G401.6 (cell line): ENCODE results near the gene TMEM9.

Source experiments
- FAIRE-seq: peaks from 2 replicates; lab custom pipeline; 2012; peaks lifted over from hg19 to GRCh38; lab: Jason Lieb, UNC

The TMEM9 gene

DNA sequence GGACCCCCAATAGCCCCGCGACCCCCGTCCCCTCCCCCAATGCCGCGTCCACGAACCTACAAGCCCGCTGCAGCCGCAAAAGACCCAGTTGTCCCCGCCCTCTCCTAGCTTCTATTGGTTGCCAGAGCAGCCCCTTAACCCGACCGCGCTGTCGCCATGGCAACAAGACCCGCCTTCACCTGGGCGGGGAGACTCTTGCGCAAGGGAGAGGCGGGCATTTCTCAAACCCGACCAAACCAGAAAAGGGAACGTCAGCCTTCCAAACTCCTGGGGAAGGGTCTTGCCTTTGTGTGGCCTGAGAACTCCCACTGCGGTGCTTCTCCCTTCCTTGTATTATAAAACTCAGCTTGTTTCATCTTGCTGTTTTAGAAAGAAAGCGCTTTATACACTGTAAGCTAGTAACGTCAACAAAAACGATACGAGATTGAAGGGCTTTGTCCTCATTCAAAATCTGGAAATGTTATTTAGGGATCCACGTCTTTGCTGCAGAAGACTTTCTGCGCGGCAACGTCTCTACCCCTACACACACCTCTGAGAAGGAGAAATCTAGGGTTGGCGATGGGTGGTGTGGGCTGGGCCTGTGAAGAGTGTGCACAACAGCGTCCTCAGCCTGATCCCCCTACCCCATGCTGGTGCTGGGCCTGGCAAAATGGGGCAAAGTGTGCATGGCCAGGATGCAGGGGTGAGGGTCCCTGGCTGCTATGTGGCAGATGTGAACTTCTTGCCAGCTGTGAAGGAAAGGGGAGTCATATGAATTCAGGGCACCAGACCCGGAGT, at the start of gene TMEM9:
Gene TMEM9, minus strand, starts transcription at position 86 of the 777 bp plus-strand sequence. CDS start 551 bp downstream, outside the sequence.
- peak; percentile 81 for FAIRE-seq

DNA sequence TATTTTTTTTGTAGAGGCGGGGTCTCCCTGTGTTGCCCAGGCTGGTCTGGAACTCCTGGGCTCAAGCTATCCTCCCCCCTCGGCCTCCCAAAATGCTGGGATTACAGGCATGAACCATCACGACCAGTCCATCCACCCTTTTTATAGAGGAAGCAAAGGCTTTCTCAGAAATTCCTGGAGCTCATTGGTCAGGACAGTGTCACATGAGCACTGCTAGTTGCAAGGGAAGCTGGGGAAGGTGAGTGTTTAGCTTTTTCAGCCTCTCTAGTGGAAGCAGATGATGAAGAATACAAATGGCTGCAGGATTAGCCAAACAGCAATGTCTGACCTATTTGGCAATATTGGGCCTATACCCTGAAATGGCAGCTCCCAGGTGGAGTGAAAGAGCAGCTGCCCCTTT, 44.3 kb upstream of the TMEM9 start:
- FAIRE-seq = no peak

DNA sequence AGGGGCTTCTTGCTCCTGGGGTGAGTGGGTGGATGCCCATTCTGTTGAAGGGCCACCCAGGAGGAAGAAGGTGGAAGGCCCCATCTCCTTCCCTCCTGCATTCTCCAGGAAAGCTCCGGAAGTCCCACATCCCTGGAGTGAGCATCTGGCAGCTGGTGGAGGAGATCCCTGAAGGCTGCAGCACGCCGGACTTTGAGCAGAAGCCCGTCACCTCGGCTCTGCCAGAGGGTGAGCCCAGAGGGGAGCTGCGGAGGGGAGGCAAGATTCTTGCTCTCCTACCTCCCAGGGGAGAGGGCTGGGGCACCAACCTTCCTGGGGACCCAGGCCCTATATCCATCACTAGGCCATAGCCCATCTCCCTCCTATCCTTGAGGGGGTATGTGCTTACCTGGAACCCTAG, 39.8 kb upstream of the TMEM9 start:
- FAIRE-seq = no peak

DNA sequence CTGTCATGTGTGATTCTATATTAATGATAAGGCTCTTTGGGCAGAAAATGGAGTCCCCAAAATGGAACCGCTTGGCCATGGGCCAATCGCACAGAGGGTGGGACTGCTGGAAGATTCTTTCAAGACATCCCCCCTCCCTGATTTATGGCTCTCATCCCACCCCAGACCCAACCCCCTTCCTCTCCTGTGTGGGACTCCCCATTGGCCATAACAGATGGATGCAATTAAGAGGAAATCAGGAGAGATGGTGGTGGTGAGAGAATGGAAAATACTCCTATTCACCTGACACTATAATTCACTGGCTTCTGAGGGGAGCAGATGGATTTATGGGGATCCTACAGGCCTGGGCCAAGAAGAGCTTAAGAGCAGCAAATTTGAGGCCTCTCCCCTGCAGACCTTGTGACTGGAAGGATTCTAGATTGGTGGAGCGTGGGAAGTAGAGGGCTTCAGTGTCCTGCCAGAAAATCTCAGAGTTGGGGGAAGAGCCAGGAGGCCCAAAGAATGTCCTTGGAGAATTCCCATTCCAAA, 38.1 kb upstream of the TMEM9 start:
- no peak for FAIRE-seq

DNA sequence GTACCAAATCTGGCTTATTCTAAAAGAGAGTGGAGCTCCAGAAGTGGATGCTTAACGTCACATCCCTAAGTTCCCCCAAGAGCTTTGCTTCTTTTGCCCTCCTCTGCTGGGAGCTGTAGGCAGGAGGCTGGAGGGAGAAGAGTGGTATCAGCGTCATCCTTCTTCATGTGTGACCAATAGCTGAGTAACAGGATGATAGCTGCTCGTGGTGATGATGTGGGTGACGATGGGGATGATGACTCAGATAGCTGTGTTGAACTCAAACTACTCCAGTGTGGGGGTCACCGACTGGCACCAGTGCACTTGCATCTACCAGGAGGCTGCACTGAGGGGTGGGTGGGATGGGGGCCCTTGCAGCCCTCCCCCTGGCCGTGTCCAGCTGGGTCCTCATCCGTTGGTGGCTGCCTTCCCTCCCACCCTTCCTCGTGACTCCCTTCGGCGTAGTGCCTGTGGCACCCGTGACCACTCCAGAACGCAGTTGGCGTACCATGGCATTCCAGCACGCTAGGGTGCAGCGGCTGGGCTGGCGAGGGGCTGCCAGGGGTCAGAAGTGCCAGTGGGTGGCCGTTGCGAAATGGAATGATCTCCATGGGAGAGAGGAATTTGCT, 37.5 kb upstream of the TMEM9 start:
- FAIRE-seq = no peak

DNA sequence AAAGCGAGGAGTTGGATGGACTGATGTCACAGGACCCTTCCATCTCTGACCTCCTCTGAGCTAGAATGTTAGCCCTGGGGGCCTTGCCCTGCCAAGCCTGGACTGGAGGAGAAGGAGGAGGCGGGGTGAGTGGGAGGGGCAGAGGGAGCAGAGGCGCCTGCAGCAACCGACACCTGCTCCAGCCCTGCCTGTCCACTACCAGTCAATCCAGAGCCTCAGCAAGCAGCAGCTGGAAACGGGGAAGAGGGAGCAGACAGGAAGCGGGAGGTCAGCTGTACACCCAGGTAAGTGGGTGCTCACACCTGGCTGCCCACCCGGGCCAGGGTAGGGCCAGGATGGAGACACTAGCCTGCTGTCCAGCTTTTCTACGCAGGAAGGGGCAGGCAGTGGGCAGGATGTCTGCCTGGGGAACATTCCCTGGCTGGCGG, 36.4 kb upstream of the TMEM9 start, which contains the start of gene IGFN1:
Gene IGFN1, plus strand, starts transcription at position 201 of the 428 bp plus-strand sequence. CDS start 2,470 bp downstream, outside the sequence.
- no peak for FAIRE-seq

DNA sequence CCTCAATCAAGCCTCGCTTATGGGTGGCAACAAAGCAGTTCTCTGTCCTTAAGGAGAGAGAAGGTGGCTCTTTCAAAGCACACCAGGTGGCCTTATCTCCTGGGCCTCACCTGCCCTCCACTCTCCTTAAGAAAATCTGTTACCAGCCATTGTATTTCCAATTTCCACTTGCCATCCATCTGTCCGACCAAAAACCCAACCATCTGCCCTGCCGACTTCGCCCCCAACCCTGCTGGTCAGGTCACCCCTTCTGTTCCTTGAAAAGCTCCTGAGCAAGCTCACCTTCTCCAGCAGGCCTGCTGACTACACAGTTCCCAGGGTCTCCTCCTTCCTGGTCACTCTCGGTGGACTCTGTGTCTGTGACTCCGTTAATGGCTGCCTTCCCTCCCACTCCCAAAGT, 35.7 kb upstream of the TMEM9 start:
- FAIRE-seq = no peak

DNA sequence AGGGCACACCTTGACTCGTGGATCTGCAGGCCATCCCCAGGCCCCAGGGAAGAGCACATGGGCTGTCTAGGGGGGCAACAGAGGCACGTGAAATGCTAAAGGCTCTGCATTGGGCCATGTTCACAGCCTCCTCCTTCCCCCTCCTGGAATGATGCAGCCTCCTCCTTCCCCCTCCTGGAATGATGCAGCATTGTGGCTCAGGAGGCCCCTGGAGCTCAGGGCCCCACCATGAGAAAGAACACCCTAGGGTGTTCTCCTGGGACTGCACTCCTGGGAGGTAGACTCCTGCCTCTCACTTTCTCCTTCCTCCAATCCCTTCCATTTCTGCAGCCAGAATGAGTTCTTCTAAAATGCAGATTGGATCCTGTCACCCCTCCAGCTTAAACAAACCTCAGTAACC, 34.8 kb upstream of the TMEM9 start:
- no peak for FAIRE-seq

DNA sequence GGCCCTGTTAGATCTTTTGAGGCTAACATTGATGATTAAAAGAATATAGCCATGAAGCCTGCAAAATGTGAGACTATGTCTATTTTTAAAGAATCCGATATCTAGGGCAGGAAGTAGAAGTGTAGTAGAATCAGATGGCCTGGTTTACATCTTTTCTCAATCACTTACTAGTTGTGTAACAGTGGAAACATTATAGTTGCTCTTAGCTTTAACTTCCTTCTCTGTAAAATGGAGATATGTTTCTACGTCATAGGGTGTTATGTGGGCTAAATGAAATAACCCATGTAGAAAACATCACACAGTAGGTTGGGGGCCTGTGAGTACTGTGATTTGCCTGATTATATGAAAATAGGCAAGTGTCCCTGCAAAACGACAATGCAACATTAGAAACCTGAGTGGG, 31.9 kb upstream of the TMEM9 start:
- no peak for FAIRE-seq

DNA sequence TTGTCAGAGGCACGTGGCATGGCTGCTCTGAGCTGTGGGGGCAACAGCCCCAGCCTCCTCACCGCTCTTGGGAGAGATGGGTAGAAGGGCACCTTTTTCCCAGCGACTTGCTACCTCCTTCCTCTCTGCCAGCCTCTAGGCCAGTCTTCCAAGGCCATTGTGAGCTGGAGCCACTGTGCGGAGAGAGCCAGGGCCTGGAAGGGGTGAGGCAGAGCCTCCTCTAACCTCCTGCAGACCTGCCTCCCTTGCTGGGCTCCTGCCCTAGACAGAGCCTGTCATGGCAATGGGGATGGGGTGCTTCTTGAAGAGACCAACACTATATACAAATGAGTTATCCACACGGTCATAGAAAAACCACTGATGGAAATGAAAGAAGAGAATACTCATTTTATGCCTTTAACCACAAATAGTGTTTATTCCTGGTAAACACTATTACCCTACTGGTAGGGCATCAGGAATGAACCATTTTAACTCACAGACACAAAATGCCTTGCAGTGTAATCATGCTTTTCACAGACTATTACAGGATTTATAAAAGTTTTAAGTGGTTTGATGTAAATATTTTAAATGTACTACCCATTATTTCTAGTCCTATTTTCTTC, 31.4 kb upstream of the TMEM9 start:
- no peak for FAIRE-seq

DNA sequence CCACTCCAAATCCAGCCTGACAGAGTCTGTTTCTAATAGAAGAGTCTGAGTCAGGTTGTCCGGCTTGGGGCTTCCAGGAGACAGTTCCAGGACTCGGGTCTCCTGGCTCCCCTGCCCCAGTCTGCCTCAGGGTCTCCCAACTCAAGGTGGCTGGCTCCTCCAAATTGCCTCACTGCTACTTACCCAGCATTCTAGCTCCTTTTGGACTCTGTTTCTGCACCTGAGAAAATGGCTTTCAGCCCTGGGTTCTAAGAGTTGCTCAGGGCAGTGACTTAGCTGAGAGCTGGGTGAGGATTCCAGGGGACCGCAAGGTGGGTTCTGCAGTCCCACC, 30.8 kb upstream of the TMEM9 start:
- no peak for FAIRE-seq

DNA sequence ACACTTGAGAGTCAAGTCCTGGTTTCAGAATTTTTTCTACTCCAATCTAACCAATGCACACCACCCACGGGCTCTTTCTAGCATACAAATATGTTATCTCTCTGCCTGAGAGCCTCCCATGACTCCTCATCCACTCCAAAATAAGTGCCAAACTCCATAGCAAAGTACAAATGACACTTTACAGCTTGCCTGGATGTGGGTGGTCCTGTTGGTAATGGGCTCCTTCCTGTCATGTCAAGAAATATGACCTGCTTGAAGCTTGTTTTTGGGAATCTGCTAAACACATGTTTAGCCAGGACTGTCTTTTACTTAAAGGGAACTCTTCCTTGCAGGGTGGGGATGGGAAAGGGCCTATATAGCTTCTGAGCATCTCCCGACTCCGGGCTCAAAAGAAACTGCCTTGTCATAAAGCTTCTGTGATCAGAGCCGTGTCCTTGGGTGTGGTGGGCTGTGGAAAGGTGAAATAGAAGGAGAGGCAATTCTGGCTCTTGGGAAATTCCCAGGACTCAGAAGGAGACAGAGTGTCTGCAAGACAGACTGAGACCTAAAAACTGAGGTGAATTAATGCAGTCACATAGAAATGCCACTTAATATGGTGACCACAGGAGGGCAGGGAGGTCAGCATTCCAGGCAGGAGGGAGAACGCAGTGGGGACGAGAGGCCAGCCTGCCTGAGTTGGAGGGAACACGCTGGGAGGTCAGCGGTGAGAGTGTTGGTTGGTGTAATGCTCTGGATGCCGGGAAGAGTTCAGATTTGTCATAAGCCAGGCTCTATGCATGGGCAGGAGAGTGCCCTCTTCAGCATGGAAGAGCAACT, 30.2 kb upstream of the TMEM9 start:
- peak; percentile 62 for FAIRE-seq

DNA sequence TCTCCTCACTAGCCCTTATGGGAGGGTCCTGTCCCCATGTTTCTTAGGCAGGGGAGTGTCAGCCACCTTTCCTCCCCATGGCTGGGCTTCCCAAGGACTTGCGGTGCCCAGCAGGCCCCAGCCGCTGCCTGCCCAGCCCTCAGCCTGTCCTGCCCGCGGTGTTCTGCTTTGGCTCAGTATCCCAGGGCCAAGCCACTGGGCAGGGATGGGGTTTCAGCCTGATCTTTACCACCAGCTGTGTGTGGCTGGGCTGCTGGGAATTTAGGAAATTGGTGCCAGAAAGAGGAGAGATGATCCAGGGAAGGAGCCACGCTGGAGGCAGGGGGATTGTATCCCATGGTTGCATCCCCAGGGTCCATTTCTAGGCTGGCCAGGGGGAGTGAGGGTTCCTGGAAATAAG, 29.5 kb upstream of the TMEM9 start:
- no peak for FAIRE-seq

DNA sequence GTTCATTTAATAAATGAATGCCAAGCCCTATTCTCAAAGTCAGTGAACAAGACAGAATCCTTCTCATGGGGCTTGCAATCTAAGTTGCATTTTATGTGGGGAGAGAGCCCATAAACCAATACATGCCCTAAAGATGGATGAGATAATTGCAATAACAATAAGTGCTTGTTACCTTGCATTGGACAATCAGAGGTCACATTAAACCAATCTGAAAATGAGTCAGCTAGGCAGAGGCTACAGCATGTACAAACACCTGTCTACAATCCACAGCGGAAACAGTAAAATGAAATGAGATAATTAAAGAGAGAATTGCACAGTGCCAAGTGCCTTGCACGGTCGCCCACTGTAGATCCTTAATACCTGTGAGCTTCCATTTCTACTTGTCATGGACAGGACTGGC, 28.9 kb upstream of the TMEM9 start:
- FAIRE-seq = no peak

DNA sequence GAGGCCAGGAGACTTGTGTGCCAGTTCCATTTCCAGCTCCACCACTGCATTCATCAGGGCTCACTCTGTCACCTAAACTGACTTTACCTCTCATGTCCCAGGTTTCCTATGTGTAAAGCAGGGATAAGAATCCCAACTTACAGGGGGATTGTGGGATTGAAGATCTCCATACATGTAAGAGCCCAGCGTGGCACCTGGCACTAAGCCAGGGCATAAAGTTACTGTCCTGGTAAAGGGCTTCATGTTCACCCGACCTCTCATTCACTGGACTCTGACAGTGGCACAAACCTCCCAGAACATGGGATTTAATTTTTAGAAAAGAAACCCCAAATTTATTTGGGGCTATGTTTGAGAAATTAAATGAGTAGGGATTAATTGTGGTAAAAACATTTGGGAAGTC, 27.5 kb upstream of the TMEM9 start:
- FAIRE-seq = no peak

DNA sequence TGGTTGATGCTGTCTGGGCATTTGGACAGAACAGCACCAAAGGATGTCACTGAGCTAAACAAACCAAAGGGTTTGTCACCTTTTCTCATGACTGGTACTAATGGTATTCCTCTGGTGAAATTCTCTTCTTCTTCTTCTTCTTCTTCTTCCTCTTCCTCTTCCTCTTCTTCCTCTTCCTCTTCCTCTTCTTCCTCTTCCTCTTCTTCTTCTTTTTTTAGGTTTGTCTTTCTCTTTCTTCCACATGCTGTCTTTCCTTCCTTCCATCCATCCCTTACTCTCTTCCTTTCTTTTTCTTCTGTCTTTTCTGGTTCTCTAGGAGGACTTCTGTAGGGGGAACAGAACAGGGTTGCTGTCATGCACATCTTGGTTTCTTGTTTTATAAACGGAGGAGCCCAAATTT, 27.0 kb upstream of the TMEM9 start:
- FAIRE-seq = no peak

DNA sequence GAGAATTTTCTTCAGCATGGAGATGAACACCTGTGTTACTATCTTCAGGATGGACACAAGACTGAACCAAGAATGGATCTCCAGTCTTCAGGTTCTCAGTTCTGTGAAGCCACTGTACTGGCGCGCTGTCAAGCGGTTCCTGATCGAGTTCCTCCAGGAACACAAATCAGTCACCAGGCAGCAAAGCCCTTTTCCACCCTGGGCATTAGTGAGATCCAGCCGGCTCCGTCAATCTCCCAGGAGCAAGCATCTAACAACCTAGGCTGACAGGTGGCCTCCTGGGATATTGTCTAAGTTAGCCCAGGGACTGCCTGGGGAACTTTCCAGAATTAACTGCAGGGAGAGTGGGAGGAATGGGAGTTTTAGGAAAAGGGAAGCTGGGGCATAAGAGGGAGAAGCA, 26.6 kb upstream of the TMEM9 start:
- no peak for FAIRE-seq

DNA sequence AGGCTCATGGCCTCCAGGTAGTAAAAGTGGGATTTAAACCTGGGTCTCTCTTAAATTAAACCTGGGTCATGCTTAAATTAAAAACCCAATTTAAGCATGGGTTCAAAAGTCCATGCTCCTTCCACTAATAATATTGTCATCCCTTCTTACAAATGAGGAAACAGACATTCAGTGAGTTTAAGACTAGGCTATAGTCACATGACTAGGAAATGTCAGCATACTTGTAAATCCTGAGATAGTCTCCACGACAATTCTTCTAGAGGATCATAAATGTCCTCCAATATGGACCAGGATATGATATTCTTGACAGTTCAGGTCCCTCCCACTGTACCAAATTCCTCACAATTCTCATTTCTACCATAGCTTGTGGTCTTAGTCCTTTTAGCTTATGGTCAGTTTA, 25.9 kb upstream of the TMEM9 start:
- no peak for FAIRE-seq

DNA sequence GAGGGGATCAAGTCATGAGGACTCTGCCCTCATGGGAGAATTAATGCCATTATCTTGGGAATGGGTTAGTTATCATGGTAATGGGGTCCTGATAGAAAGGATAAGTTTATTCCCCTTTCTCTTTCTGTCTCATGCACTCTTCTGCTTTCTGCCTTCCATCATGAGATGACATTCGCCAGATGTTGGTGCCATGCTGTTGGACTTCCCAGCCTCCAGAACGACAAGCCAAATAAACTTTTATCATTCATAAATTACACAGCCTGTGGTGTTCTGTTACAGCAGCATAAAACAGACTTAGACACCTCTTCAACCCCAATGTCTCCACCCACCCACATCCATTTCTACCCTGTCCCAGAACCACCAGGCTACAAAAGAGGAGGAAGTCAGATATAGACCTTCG, 24.4 kb upstream of the TMEM9 start:
- FAIRE-seq = no peak

DNA sequence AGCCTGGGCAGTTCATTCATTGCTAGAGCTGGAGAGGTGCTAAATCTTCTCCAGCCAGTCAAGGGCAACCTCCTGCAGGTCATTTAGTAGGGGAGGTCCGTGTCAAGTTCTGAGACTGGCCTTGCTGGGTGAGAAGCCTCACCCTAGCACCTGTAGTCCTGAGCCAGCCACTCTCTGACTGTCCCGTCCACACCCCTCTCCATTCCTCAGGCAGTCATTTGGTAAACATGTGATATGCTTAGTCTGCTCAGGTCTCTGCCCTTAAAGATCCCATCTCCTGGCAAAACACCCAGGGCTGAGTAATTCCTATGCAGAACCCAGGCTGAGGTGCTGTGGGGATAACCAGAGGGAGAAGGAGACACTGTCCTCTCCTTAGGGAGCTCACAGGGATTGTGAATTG, 22.7 kb upstream of the TMEM9 start:
- FAIRE-seq = no peak

DNA sequence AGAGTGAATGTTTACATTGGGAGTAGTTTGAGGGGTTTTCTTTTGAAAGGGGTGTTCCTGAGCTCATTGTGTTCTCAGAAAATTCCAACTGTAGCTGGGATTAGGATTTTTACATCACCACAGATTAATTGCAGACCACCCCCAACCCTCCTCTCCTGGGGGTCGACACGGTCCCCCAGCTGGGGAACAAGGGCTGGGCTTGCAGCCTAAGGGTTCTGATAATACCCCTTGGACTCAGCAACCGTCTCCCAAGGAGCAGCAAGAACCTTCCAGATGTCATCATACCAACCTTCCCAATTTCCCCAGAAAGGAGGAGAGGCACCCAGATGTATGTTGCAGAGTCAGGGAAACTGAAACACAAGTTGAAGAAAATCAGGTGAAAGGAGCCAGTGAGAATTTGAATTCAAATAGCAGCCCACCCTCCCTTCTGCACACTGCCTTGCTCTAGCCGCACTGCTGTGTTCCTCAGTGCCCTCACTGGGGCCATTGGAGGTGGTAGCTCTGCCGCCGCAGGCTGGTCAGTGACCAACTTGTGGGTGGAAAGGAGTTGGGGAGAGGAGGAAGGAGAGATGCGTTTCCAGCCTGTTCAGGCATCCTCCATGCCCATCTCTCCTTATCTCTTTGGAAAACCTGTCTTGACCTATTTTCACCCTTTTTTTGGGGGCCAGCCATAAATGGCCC, 21.7 kb upstream of the TMEM9 start:
- FAIRE-seq = no peak

DNA sequence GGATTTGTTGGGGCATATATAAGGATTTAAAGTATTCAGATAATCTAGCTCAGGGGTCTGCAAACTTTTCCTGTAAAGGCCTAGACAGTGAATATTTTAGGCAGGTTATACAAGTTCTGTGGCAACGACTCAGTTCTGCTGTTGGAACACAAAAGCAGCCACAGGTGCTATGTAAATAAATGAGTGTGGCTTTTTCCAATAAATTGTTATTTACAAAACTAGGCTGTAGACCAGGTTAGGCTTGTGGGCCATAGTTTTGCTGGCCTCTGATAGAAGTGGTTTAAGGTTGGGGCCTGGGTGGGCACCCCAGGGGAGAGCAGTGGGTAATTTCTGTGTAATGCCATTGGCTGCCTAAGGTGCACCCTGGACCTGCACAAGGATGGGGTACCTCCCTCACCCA, 19.5 kb upstream of the TMEM9 start:
- FAIRE-seq = no peak
